ENCODE results near the gene SPEN. TPM values are rescaled to one million over a fixed set of nuclear protein-coding genes. Genes with fewer than 3 reads are reported as not detected.
A peak's percentile ranks its signal among the peaks of the same experiment; 100 is the strongest.
"Not testable (repeated sequence)": the region's sequence is repeated elsewhere in the genome, so short reads cannot be mapped to it uniquely, and the experiment has no call there.

Gene SPEN, protein sequence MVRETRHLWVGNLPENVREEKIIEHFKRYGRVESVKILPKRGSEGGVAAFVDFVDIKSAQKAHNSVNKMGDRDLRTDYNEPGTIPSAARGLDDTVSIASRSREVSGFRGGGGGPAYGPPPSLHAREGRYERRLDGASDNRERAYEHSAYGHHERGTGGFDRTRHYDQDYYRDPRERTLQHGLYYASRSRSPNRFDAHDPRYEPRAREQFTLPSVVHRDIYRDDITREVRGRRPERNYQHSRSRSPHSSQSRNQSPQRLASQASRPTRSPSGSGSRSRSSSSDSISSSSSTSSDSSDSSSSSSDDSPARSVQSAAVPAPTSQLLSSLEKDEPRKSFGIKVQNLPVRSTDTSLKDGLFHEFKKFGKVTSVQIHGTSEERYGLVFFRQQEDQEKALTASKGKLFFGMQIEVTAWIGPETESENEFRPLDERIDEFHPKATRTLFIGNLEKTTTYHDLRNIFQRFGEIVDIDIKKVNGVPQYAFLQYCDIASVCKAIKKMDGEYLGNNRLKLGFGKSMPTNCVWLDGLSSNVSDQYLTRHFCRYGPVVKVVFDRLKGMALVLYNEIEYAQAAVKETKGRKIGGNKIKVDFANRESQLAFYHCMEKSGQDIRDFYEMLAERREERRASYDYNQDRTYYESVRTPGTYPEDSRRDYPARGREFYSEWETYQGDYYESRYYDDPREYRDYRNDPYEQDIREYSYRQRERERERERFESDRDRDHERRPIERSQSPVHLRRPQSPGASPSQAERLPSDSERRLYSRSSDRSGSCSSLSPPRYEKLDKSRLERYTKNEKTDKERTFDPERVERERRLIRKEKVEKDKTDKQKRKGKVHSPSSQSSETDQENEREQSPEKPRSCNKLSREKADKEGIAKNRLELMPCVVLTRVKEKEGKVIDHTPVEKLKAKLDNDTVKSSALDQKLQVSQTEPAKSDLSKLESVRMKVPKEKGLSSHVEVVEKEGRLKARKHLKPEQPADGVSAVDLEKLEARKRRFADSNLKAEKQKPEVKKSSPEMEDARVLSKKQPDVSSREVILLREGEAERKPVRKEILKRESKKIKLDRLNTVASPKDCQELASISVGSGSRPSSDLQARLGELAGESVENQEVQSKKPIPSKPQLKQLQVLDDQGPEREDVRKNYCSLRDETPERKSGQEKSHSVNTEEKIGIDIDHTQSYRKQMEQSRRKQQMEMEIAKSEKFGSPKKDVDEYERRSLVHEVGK (N-terminal part only)
- polyA plus RNA-seq (ENCODE audit: insufficient read length): 68.7 TPM
- long read RNA-seq, donor 1, transcript SPEN-205 (2 exons, 543 nt): major isoform, 5 of 40 reads
- long read RNA-seq, donor 1, partial matches to known transcripts: 31 of 40 reads
- long read RNA-seq, donor 1, other reads (novel, unspliced or antisense): 0 of 40 reads
- long read RNA-seq, donor 2, partial matches to known transcripts: 44 of 47 reads
- long read RNA-seq, donor 2, other reads (novel, unspliced or antisense): 0 of 47 reads
- long read RNA-seq, donor 3, partial matches to known transcripts: 5 of 10 reads
- long read RNA-seq, donor 3, other reads (novel, unspliced or antisense): 0 of 10 reads
- long read RNA-seq, donor 4, partial matches to known transcripts: 0 of 1 reads
- long read RNA-seq, donor 4, other reads (novel, unspliced or antisense): 0 of 1 reads
- long read RNA-seq, donor 5, partial matches to known transcripts: 6 of 10 reads
- long read RNA-seq, donor 5, other reads (novel, unspliced or antisense): 0 of 10 reads
- long read RNA-seq, donor 6, partial matches to known transcripts: 0 of 2 reads
- long read RNA-seq, donor 6, other reads (novel, unspliced or antisense): 0 of 2 reads
- long read RNA-seq, donor 7, transcript SPEN-205 (2 exons, 543 nt): major isoform, 5 of 28 reads
- long read RNA-seq, donor 7, partial matches to known transcripts: 22 of 28 reads
- long read RNA-seq, donor 7, other reads (novel, unspliced or antisense): 0 of 28 reads
- long read RNA-seq, donor 8, partial matches to known transcripts: 6 of 7 reads
- long read RNA-seq, donor 8, other reads (novel, unspliced or antisense): 0 of 7 reads

DNA sequence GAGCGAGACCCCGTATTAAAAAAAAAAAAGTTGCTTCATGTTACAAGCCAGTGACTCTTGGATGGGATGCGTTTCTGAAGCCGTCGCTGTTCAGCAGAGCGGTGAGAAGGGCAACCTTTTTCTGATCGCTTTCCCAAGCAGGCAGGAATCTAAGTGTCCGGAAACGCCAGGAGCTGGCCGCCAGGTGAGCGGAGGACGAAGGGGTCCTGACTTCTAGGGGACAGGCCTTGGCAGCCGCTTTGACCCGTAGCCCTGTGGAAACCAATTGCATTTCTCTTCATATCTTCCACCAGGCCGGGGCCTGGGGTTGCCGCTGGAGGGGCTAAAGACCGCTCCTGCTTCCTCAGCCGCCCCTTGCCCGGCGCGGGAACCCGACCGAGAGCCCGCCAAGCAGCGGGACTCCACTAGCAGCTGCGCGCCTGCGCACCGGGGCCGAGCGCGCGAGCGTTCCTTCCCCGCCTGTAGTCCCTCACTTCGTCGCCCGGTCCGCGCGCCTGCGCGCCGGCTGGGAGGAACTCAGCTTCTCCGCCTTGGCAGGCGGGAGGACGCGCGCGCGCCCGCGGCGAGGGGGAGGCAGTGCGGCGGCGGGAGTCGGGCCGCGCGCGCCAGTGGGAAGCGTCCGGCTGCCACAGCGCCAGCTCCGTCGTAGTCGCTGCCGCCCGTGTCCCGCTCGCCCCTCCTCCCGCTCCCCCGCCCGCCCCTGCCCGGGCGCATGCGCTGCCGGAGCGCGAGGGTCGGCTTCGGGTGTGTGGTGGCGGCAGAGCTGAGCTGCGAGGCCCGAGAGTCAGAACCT lies at the start of gene SPEN:
Gene SPEN (plus strand): TSS at position 608 of the 793 bp plus-strand sequence. CDS start 361 bp downstream, outside the sequence.
- peak; percentile 98 for DNase-seq

- DNase-seq: no peak
Observed at GRCh38 chr1:15799004-15799867, 48.3 kb upstream of the SPEN start.

DNA sequence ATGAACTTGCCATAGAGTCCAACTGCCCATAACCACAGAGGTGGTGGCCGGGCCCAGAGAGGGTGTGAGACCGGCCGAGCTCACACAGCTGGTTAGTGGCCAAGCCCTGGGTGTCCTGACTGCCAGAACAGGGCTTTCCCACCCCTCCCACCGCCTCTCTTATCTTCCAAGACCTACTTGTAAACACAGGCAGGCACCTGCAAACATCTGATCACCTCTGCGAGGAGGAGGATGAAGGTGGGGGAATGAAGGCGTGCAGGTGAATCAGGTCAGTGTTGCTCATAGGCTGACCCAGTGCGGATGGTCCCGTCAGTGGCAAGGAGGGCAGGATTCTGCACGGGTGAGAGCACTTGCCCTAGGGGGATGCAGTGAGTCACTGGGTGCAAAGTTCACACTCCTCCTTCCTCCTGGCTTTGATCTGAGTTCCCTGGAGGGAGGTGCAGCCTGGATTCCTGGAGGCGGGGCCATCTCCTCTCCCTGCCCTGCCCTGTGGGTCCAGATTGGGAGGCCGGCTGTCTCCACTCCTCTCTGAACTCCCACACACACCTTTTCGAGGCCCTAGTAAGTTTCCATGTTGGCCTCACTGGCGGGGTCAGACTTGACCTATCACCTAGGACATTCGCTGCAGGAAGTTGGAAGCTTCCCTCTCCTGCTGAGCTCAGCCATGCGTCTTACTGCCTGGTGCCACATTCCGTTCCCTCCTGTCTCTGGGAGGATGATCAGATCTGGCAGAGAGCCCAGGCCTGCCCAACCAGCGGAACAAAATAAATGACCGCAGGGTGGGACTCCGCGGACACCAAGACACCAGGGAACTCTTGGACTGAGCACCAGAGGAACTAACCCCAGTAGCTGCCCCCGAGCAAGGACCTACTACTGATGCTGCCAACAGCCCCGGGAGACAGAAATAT lies 47.3 kb upstream of the SPEN start:
- DNase-seq: peak; percentile 69

DNA sequence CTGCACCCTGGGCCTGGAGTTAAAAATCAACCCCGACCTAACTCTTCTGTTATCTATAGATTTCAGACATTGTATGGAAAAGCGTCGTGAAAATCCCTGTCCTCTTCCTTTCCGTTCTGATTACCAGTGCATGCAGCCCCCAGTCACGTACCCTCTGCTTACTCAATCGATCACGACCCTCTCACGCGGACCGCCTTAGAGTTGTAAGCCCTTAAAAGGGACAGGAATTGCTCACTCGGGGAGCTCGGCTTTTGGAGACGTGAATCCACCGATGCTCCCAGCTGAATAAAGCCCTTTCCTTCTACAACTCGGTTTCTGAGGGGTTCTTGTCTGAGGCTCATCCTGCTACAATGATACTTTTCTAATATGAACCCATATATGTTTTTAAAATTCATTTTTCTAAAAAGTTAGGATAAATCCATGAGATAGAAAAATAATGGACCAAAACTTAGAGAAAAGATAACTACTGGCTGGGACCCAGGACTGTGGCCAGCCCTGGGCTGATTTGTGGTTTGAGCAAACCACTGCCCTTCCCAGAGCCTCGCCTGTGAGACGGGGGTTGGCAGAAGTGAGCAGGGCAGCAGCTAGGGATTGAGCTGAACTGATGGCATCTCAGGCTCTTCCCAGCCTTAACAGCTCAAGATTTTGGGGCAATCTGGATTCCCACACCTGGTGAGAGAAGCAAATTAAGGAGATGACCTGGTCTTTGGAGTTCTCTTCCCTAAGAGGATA lies 45.1 kb upstream of the SPEN start:
- no peak for DNase-seq

GRCh38 chr1:15803380-15803779 lies 44.1 kb upstream of the SPEN start:
- no peak for DNase-seq

- DNase-seq: no peak
Observed at GRCh38 chr1:15804060-15804459, 43.4 kb upstream of the SPEN start.

- DNase-seq: no peak
Observed at GRCh38 chr1:15807121-15807520, 40.4 kb upstream of the SPEN start.

- DNase-seq: not testable (repeated sequence)
Observed at GRCh38 chr1:15807549-15807948, 40.0 kb upstream of the SPEN start, which contains the start of gene UQCRHL. Gene UQCRHL (minus strand): TSS chr1:15807649. CDS start chr1:15807649, 0 bp downstream.

DNA sequence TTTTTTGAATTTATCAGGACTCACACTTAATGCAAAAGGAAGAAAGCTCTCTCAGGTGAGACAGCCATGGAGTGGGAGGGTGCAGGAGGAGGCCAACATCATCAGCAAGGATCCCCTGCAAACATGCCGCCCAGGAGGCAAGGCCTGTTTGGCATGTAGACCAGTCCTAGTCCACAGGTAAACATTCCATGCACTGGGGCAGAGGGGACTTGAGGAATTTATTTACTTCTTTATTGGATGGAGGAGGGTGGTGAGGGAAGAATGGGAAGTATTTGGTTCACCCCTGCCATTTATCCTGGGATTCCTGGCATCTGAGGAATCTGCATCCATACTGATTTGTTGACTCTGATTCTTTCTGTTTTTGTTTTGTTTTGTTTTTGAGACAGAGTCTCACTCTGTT lies 38.6 kb upstream of the SPEN start:
- DNase-seq: no peak

GRCh38 chr1:15810073-15810472 lies 37.4 kb upstream of the SPEN start:
- no peak for DNase-seq

- no peak for DNase-seq
Observed at GRCh38 chr1:15816674-15817073, 30.8 kb upstream of the SPEN start.

DNA sequence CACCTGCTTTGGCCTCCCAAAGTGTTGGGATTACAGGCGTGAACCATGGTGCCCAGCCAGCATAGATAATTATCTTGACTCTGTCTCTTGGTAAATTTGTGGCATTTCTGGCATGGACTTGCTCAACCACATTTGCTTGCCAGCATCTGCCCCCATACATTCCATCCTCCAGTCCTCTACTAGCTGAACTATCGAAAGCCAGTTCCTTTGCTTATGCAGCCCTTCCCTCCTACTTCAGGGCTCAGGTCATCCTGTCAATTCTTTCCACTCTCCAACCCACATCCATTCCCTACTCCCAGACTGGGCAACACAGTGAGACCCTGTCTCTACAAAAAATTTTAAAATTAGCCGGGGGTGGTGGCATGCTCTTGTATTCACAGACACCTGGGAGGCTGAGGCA lies 27.0 kb upstream of the SPEN start:
- no peak for DNase-seq

DNA sequence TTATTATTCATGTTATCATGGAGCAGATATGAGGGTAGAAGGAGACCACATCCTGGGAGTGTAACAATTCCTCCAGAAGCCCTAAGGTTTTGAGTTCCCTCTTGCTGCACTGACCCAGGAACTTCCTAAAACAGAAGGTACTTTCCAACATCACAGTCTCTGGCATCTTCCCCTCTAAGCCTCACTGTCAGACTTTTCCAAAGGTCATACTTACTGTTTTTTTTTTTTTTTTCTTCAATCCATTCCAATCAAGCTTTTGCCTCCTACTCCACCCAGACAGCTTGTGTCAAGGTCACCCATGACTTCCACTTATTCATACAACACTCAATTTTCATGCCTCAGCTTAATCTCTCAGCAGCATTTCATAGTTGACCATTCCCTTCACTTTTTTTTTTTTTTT lies 21.7 kb upstream of the SPEN start:
- no peak for DNase-seq

DNA sequence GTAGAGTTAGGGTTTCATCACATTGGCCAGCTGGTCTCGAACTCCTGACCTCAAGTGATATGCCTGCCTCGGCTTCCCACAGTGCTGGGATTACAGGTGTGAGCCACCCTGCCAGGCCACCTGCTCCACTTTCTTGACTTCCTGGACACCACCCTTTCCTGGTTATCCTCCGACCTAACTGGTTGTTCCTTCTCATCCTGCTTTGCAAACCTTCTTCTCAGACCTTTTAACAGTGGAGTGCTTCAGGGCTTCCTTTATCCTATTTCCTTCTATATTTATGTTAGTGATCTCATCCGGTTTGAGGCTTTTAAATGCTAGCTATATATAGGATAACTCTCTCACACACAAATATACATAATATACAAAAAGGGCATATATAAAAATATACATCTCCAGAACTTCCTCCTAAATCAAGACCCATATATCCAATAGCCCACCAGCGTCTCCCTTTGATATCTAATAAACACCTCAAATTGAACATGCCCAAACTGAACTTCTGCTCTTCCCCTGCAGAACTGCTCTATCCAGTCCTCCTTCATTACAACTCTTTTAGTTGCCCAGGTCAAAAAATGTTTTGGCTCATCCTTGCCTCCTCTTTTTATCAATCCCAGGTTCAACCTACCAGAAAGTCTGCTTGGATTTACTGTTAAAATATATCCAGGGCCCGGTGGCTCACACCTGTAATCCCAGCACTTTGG lies 20.5 kb upstream of the SPEN start:
- no peak for DNase-seq

DNA sequence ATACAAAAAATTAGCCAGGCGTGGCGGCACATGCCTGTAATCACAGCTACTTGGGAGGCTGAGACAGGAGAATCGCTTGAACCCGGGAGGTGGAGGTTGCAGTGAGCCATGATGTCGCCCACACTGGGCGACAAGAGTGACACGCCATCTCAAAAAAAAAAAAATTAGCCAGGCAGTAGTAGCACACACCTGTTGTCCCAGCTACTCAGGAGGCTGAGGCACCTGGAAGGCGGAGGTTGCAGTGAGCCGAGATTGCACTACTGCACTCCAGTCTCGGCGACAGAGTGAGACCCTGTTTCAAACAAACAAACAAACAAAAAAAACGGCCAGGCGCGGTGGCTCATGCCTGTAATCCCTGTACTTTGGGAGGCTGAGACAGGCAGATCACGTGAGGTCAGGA lies 19.9 kb upstream of the SPEN start:
- not testable (repeated sequence) for DNase-seq

DNA sequence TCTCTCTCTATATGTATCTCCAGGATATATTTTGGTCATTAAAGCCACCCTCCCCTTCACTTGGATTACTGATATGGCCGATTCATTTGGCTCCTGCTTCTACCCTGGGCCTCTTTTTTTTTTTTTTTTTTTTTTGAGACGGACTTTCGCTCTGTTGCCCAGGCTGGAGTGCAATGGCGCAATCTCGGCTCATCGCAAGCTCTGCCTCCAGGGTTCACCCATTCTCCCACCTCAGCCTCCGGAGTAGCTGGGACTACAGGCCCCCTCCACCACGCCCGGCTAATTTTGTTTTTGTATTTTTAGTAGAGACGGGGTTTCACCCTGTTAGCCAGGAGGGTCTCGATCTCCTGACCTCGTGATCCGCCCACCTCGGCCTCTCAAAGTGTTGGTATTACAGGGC lies 18.6 kb upstream of the SPEN start:
- DNase-seq: not testable (repeated sequence)

Measured in left kidney (tissue), 8 donors.